HEK293 (cell line): ENCODE data around the gene PIANP.

Experiments
- CTCF ChIA-PET: fragments of 350-600 bp; formaldehyde crosslinking; extraction: SDS; loops from one replicate; lab custom pipeline; 2021; ENCODE audit warnings: antibody characterized with exemption; lab: Yijun Ruan, JAX
- POLR2A ChIA-PET: fragments of 300-600 bp; formaldehyde crosslinking; extraction: SDS; loops from one replicate; lab custom pipeline; 2020; ENCODE audit warnings: antibody characterized with exemption, inconsistent platforms; lab: Yijun Ruan, JAX
- H3K27ac ChIP-seq: fragments of 200-500 bp; sonication (Bioruptor generic); 2 replicates; pipeline ENCODE4 v1.5.1; 2014; ENCODE audit warnings: low read depth, low read length, control low read depth, inconsistent platforms; ENCODE audit errors: extremely low read depth
- H3K36me3 ChIP-seq, 2 experiments: fragments of 200-500 bp in 1 of 2; sonication (Bioruptor generic) in 1 of 2; 1 replicate in 1 of 2; 2 replicates in 1 of 2; pipeline ENCODE4 v1.5.1; 2014 to 2017; ENCODE audit warnings: inconsistent platforms in 2 of 2, low read length in 2 of 2; ENCODE audit not compliant: control insufficient read depth in 2 of 2, insufficient read depth in 1 of 2
- H3K4me1 ChIP-seq: fragments of 200-500 bp; sonication (Bioruptor generic); 2 replicates; pipeline ENCODE4 v1.5.1; 2014; ENCODE audit warnings: mild to moderate bottlenecking, low read length, inconsistent platforms; ENCODE audit not compliant: control insufficient read depth, insufficient read depth
- H3K4me3 ChIP-seq: 2 replicates; pipeline ENCODE4 v1.5.1; 2011; ENCODE audit warnings: low read depth, mild to moderate bottlenecking, control low read depth, low read length, moderate library complexity
- H3K9me3 ChIP-seq: fragments of 200-500 bp; sonication (Bioruptor generic); 2 replicates; pipeline ENCODE4 v1.5.1; 2014; ENCODE audit warnings: low read depth, low read length, inconsistent platforms; ENCODE audit not compliant: control insufficient read depth, insufficient read depth
- KLF10 ChIP-seq: fragments of 450-650 bp; IDR thresholded peaks from 2 replicates; pipeline ENCODE4 v1.5.1; 2018; ENCODE audit warnings: missing biosample characterization, mild to moderate bottlenecking, missing genetic modification characterization
- KLF16 ChIP-seq: fragments of 450-650 bp; formaldehyde crosslinking; IDR thresholded peaks from 2 replicates; pipeline ENCODE4 v1.5.1; 2017; ENCODE audit warnings: missing biosample characterization, missing genetic modification characterization
- MEIS1 ChIP-seq: sonication (generic); formaldehyde crosslinking; IDR thresholded peaks from 2 replicates; pipeline ENCODE4 v1.8.1; 2022; ENCODE audit warnings: missing genetic modification reagents, mild to moderate bottlenecking, borderline replicate concordance
- PRDM2 ChIP-seq: fragments of 450-650 bp; formaldehyde crosslinking; IDR thresholded peaks from 2 replicates; pipeline ENCODE4 v1.5.1; 2016; ENCODE audit warnings: missing biosample characterization, missing genetic modification characterization, borderline replicate concordance
- ZNF132 ChIP-seq: fragments of 450-650 bp; formaldehyde crosslinking; IDR thresholded peaks from 2 replicates; pipeline ENCODE4 v1.5.1; 2017; ENCODE audit warnings: missing biosample characterization, missing genetic modification characterization, borderline replicate concordance
- ZNF24 ChIP-seq: fragments of 450-650 bp; formaldehyde crosslinking; IDR thresholded peaks from 2 replicates; pipeline ENCODE4 v1.5.1; 2016; ENCODE audit warnings: missing biosample characterization, missing genetic modification characterization
- ZNF292 ChIP-seq: fragments of 450-650 bp; formaldehyde crosslinking; IDR thresholded peaks from 2 replicates; pipeline ENCODE4 v1.5.1; 2016; ENCODE audit warnings: low read depth, missing biosample characterization, missing genetic modification characterization, borderline replicate concordance
- ZNF302 ChIP-seq: fragments of 450-650 bp; formaldehyde crosslinking; IDR thresholded peaks from 2 replicates; pipeline ENCODE4 v1.5.1; 2016; ENCODE audit warnings: missing biosample characterization, missing genetic modification characterization, low read depth
- ZNF530 ChIP-seq: fragments of 450-650 bp; formaldehyde crosslinking; IDR thresholded peaks from 2 replicates; pipeline ENCODE4 v1.5.1; 2016; ENCODE audit warnings: low read depth, missing biosample characterization, missing genetic modification characterization
- ZNF561 ChIP-seq: fragments of 450-650 bp; IDR thresholded peaks from 2 replicates; pipeline ENCODE4 v1.5.1; 2018; ENCODE audit warnings: missing biosample characterization, missing genetic modification characterization, borderline replicate concordance
- ZNF580 ChIP-seq: fragments of 450-650 bp; formaldehyde crosslinking; IDR thresholded peaks from 2 replicates; pipeline ENCODE4 v1.5.1; 2016; ENCODE audit warnings: missing biosample characterization, missing genetic modification characterization
- ZNF600 ChIP-seq: fragments of 450-650 bp; formaldehyde crosslinking; IDR thresholded peaks from 2 replicates; pipeline ENCODE4 v1.5.1; 2016; ENCODE audit warnings: missing biosample characterization, missing genetic modification characterization
- ZNF623 ChIP-seq: fragments of 450-650 bp; formaldehyde crosslinking; IDR thresholded peaks from 2 replicates; pipeline ENCODE4 v1.5.1; 2016; ENCODE audit warnings: missing biosample characterization, missing genetic modification characterization
- ZNF76 ChIP-seq: fragments of 450-650 bp; formaldehyde crosslinking; IDR thresholded peaks from 2 replicates; pipeline ENCODE4; 2016; ENCODE audit warnings: low read depth, missing biosample characterization, missing genetic modification characterization, borderline replicate concordance
- TF ChIP-seq, protein P1 (sequence below): fragments of 450-650 bp; formaldehyde crosslinking; IDR thresholded peaks from 2 replicates; pipeline ENCODE4 v1.5.1; 2016; ENCODE audit warnings: missing biosample characterization, missing genetic modification characterization
- TF ChIP-seq, protein P2 (sequence below): fragments of 450-650 bp; formaldehyde crosslinking; conservative IDR thresholded peaks from 2 replicates; pipeline ENCODE4 v1.5.1; 2016; ENCODE audit warnings: low read depth, missing biosample characterization, missing genetic modification characterization

The PIANP gene

DNA sequence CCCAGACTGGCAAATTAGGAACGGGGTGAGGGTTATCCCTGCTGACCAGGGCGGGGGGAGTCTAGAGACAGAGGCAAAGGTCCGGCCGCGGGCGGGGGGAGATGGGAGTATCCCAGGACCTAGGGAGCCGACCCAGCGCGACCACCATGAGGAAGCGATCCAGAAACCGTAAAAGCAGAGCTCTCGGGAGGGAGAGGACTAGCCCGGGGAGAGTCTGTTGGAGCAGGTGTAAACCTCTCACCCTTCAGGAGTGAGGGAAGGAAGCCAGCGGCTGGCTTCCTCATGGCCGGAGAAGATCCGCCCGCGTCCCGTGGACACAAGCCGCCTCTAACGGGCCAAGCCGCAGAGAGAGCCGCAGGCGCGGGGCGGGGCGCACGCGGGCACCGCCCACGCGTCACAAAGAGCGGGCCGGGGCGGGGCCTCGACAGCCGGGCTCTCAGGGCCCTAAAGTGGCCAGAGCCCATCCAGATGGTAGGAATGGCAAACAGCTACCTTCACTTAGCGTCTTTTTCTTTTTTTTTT, 53.5 kb downstream of the PIANP start, which contains the start of gene ACRBP (continued):
- TF ChIP-seq PRDM2: no peak

GRCh38 chr12:6646276-6647082, 54.1 kb downstream of the PIANP start:
- Histone ChIP-seq H3K9me3 (no peaks in the 10 kb centered on the region), H3K27ac (no peak overlapping the region), H3K4me3 (no peak overlapping the region), H3K36me3 (peaks cover 0 to 31% of the 10 kb centered on the region in 2 experiments; a peak in 2 of 3 replicates), H3K4me1 (no peaks in the 10 kb centered on the region)
- POLR2A ChIA-PET: interaction anchor here (0.7 to 1.2 kb wide), 2 partner anchors 11 to 40 kb away, joined by 3 to 4 read pairs; no protein-coding TSS in a partner anchor
- TF ChIP-seq ZNF132 (tag by site-specific recombination): no peak
- TF ChIP-seq ZNF76 (tag by site-specific recombination): no peak
- no peak for TF ChIP-seq ZNF623 (tag by site-specific recombination)
- TF ChIP-seq ZNF24 (tag by site-specific recombination): no peak
- TF ChIP-seq, protein P1, sequence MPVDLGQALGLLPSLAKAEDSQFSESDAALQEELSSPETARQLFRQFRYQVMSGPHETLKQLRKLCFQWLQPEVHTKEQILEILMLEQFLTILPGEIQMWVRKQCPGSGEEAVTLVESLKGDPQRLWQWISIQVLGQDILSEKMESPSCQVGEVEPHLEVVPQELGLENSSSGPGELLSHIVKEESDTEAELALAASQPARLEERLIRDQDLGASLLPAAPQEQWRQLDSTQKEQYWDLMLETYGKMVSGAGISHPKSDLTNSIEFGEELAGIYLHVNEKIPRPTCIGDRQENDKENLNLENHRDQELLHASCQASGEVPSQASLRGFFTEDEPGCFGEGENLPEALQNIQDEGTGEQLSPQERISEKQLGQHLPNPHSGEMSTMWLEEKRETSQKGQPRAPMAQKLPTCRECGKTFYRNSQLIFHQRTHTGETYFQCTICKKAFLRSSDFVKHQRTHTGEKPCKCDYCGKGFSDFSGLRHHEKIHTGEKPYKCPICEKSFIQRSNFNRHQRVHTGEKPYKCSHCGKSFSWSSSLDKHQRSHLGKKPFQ: no peak
- TF ChIP-seq ZNF600 (tag by site-specific recombination): no peak
- TF ChIP-seq KLF16 (tag by site-specific recombination): no peak
- no peak for TF ChIP-seq ZNF530 (tag by site-specific recombination)
- no peak for TF ChIP-seq ZNF302 (tag by site-specific recombination)
- TF ChIP-seq ZNF292 (tag by site-specific recombination): no peak
- no peak for TF ChIP-seq ZNF561 (tag by site-specific recombination)
- TF ChIP-seq KLF10 (tag by site-specific recombination): no peak
- TF ChIP-seq, protein P2, sequence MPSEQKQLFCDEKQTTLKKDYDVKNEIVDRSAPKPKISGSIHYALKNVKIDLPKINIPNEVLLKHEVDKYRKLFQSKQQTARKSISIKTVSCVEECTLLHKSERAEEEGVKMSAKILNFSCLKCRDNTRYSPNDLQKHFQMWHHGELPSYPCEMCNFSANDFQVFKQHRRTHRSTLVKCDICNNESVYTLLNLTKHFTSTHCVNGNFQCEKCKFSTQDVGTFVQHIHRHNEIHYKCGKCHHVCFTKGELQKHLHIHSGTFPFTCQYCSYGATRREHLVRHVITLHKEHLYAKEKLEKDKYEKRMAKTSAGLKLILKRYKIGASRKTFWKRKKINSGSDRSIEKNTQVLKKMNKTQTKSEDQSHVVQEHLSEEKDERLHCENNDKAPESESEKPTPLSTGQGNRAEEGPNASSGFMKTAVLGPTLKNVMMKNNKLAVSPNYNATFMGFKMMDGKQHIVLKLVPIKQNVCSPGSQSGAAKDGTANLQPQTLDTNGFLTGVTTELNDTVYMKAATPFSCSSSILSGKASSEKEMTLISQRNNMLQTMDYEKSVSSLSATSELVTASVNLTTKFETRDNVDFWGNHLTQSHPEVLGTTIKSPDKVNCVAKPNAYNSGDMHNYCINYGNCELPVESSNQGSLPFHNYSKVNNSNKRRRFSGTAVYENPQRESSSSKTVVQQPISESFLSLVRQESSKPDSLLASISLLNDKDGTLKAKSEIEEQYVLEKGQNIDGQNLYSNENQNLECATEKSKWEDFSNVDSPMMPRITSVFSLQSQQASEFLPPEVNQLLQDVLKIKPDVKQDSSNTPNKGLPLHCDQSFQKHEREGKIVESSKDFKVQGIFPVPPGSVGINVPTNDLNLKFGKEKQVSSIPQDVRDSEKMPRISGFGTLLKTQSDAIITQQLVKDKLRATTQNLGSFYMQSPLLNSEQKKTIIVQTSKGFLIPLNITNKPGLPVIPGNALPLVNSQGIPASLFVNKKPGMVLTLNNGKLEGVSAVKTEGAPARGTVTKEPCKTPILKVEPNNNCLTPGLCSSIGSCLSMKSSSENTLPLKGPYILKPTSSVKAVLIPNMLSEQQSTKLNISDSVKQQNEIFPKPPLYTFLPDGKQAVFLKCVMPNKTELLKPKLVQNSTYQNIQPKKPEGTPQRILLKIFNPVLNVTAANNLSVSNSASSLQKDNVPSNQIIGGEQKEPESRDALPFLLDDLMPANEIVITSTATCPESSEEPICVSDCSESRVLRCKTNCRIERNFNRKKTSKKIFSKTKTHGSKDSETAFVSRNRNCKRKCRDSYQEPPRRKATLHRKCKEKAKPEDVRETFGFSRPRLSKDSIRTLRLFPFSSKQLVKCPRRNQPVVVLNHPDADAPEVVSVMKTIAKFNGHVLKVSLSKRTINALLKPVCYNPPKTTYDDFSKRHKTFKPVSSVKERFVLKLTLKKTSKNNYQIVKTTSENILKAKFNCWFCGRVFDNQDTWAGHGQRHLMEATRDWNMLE (tag by site-specific recombination): no peak
- no peak for TF ChIP-seq ZNF580 (tag by site-specific recombination)
- no peak for TF ChIP-seq MEIS1 (CRISPR knock-in tag)
- CTCF ChIA-PET: no interaction called here
